T-helper 17 cell (primary cell): Measurements from ENCODE around the gene ESRP2. TPM values are rescaled to one million over a fixed set of nuclear protein-coding genes. Genes with fewer than 3 reads are reported as not detected.

Experiments used
- ATAC-seq: fragments of 150-1000 bp; cut with Tn5 transposase; 2 replicates; pipeline ENCODE4 v1.10.0; 2021; ENCODE audit warnings: mild to moderate bottlenecking, moderate library complexity
- DNase-seq, 3 donors: peaks; one replicate each; pipeline versions ENCODE4 v3.0.0 to v3.0.0-alpha.2; 2020 to 2021
- H3K9me3 ChIP-seq: one replicate; pipeline ENCODE4 v1.7.0; 2013; ENCODE audit warnings: low read length, mild to moderate bottlenecking; ENCODE audit not compliant: control insufficient read depth, poor library complexity, severe bottlenecking
- H3K27ac Mint-ChIP-seq: one replicate; pipeline ENCODE4 v1.8.0; 2022; ENCODE audit warnings: mild to moderate bottlenecking, moderate library complexity, mixed read lengths
- H3K27me3 Mint-ChIP-seq: one replicate; pipeline ENCODE4 v1.8.0; 2022; ENCODE audit warnings: mixed read lengths
- H3K36me3 Mint-ChIP-seq: one replicate; pipeline ENCODE4 v1.8.0; 2022; ENCODE audit warnings: low read depth, mixed read lengths
- H3K4me1 Mint-ChIP-seq: one replicate; pipeline ENCODE4 v1.8.0; 2022; ENCODE audit warnings: mild to moderate bottlenecking, mixed read lengths
- H3K4me3 Mint-ChIP-seq: one replicate; pipeline ENCODE4 v1.8.0; 2022; ENCODE audit warnings: mild to moderate bottlenecking, moderate library complexity, mixed read lengths
- total RNA-seq, 4 donors: library from RNA in 2 of 4; stranded (reverse) in 2 of 4; gene quantifications; one replicate each; pipeline ENCODE4 v1.2.3 and lab custom pipeline; 2022 to 2026

ESRP2 gene
- total RNA-seq, 2 donors from 2014 or later, result 0.10 to 0.16 TPM

GRCh38 chr16:68255712-68256111 is 19.8 kb upstream of the ESRP2 start:
- Mint-ChIP-seq H3K36me3 (peaks cover 2% of the 10 kb centered on the region), H3K4me3 (no peak overlapping the region), H3K4me1 (no peaks in the 10 kb centered on the region), H3K27ac (no peak overlapping the region), H3K27me3 (no peaks in the 10 kb centered on the region)
- ATAC-seq (no peak), DNase-seq (no peak)
- no peaks in the 10 kb centered on the region for H3K9me3 ChIP-seq

DNA sequence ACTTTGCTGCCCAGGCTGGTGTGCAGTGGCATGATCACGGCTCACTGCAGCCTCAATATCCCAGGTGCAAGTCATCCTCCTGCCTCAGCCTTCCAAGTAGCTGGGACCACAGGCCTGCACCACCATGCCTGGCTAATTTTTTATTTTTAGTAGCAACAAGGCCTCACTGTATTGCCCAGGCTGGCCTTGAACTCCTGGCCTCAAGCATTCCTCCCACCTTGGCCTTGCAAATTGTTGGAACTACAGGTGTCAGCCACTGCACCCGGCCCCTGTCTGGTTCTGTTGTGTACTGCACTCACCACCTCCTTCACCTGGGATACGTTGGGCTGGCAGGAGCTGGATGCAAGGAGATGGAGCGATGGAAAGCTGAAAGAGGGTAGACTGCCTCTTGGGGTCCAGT is 17.8 kb upstream of the ESRP2 start:
- Mint-ChIP-seq H3K4me3 (no peak overlapping the region), H3K27me3 (no peaks in the 10 kb centered on the region), H3K4me1 (peaks cover 3% of the 10 kb centered on the region), H3K27ac (no peak overlapping the region), H3K36me3 (peaks cover 3% of the 10 kb centered on the region)
- ATAC-seq, result no peak
- no peak for DNase-seq
- H3K9me3 ChIP-seq, result no peaks in the 10 kb centered on the region

GRCh38 chr16:68252383-68252782 is 16.5 kb upstream of the ESRP2 start:
- Mint-ChIP-seq H3K27me3 (no peaks in the 10 kb centered on the region), H3K36me3 (peaks cover 3% of the 10 kb centered on the region), H3K27ac (no peak overlapping the region), H3K4me3 (no peak overlapping the region), H3K4me1 (peaks cover 3% of the 10 kb centered on the region)
- ATAC-seq, result no peak
- no peak for DNase-seq
- H3K9me3 ChIP-seq, result no peaks in the 10 kb centered on the region

DNA sequence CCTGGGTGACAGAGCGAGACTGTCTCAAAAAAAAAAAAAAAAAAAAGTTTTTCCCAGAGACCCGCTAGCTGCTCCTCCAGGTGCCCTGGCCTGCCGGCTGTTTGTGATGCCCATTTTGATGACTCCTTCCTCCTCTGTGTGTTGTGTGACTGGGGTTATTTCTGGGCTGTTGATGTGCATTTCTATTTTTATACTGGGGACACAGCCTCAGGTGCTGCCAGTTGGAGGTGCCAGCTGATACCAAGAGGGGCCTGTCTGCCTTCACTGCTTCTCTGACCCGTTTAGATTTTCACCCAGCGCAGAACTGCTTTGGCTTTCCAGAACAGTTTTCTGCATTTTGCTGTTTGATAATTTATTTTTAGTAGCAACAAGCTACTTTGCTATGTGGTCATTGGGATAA is 15.9 kb upstream of the ESRP2 start:
- H3K9me3 ChIP-seq, result no peaks in the 10 kb centered on the region
- Mint-ChIP-seq H3K4me3 (no peak overlapping the region), H3K4me1 (peaks cover 5% of the 10 kb centered on the region), H3K27me3 (no peaks in the 10 kb centered on the region), H3K27ac (no peak overlapping the region), H3K36me3 (peaks cover 3% of the 10 kb centered on the region)
- peak; percentile 35 for ATAC-seq
- no peak for DNase-seq

DNA sequence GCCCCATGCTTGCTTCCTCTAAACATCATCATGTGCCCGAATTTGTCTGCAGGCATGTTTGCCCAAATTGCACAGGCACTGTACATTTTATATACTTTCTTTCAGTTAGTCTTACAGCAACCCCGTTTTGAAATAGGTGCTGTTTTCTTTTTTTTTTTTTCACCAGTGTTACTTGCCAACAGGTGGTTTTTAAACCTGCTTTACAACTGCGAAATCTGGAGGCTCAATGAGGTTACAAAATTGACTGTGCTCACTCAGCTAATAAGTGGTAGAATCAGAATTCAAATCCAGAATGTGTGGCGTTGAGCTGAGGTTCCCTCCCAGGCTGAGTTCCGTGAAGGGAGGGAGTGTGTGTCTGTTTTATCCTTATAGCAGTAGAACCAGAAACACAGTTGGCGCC is 15.0 kb upstream of the ESRP2 start:
- H3K27me3 Mint-ChIP-seq, result no peaks in the 10 kb centered on the region
- no peaks in the 10 kb centered on the region for H3K9me3 ChIP-seq
- ATAC-seq (no peak), DNase-seq (no peak)
- no peak overlapping the region for H3K4me3 Mint-ChIP-seq
- peaks cover 3% of the 10 kb centered on the region for H3K36me3 Mint-ChIP-seq
- H3K4me1 Mint-ChIP-seq, result peaks cover 13% of the 10 kb centered on the region
- H3K27ac Mint-ChIP-seq, result no peak overlapping the region

DNA sequence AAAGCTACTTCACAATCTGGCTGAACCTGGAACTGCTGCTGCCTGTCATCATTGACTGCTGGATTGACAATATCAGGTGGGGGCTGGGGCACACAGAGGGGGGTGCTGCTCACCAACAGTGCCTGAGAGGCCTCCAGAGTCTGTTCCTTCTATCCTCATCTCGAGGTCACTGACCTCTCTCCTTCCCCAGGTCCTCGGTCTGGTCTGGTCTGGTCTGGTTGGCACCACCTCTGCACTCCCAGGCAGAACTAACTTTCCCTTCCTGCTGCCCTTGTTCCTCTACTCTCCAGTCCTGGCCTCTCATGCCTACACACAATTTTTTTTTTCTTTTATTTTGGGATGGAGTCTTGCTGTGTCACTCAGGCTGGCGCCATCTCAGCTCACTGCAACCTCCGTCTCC is 13.4 kb upstream of the ESRP2 start:
- no peak for ATAC-seq
- Mint-ChIP-seq H3K4me1 (peaks cover 19% of the 10 kb centered on the region), H3K27me3 (no peaks in the 10 kb centered on the region), H3K27ac (no peak overlapping the region), H3K36me3 (peaks cover 3% of the 10 kb centered on the region), H3K4me3 (no peak overlapping the region)
- H3K9me3 ChIP-seq, result no peaks in the 10 kb centered on the region
- DNase-seq, result no peak

DNA sequence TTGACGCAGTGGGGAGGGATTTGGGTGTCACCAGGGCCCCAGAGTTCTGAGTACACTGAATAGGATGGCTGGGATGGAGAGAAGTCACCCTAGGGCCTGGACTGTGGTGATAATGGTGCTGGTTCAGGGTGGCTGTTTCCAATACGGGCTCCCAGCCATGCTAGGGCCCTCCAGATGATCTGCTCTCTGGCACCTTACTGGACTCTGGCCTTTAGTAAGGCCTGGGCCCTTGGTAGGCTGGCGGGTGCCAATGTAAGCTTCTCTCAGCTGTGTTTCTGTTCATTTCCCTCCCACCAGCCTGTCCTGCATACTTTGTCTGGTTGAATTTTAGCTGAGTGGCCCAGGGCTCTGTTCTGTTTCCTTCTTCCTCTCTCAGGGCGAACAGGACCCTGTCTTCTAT is 12.0 kb upstream of the ESRP2 start:
- Mint-ChIP-seq H3K27ac (peak overlapping the region; percentile 11), H3K27me3 (no peaks in the 10 kb centered on the region), H3K36me3 (peaks cover 3% of the 10 kb centered on the region), H3K4me3 (no peak overlapping the region), H3K4me1 (peaks cover 20% of the 10 kb centered on the region)
- no peak for DNase-seq
- no peak for ATAC-seq
- no peaks in the 10 kb centered on the region for H3K9me3 ChIP-seq

DNA sequence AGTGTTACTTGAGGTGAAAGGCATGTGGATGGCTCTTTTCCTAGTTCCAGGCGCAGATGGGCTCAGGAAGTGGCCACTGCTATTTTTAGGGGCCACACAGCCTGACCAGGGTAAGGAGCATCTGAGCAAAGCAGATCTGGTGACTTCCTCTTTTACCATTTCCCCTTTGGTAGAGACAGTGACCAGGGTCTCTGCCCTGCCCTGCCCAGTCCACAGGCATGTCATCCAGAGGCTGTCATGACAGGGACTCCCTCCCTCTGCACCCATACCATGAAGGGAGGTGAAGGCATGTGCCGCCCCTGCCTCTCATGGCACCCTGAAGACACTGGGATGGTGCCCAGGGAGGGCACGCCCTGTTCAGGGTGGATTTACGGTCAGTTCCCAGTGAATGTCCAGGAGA is 11.5 kb upstream of the ESRP2 start:
- peaks cover 20% of the 10 kb centered on the region for H3K4me1 Mint-ChIP-seq
- H3K36me3 Mint-ChIP-seq, result peaks cover 3% of the 10 kb centered on the region
- no peaks in the 10 kb centered on the region for H3K9me3 ChIP-seq
- H3K4me3 Mint-ChIP-seq, result no peak overlapping the region
- peak overlapping the region; percentile 11 for H3K27ac Mint-ChIP-seq
- no peak for ATAC-seq
- DNase-seq, result no peak
- no peaks in the 10 kb centered on the region for H3K27me3 Mint-ChIP-seq

GRCh38 chr16:68246666-68247065 is 10.7 kb upstream of the ESRP2 start:
- Mint-ChIP-seq H3K27ac (no peak overlapping the region), H3K4me1 (peaks cover 20% of the 10 kb centered on the region), H3K36me3 (peaks cover 3% of the 10 kb centered on the region), H3K4me3 (peak overlapping the region; percentile 98), H3K27me3 (no peaks in the 10 kb centered on the region)
- no peak for ATAC-seq
- DNase-seq, result no peak
- no peaks in the 10 kb centered on the region for H3K9me3 ChIP-seq

- peaks cover 3% of the 10 kb centered on the region for H3K36me3 Mint-ChIP-seq
- H3K27ac Mint-ChIP-seq, result peak overlapping the region; percentile 84
- peak overlapping the region; percentile 98 for H3K4me3 Mint-ChIP-seq
- no peaks in the 10 kb centered on the region for H3K27me3 Mint-ChIP-seq
- H3K4me1 Mint-ChIP-seq, result peaks cover 20% of the 10 kb centered on the region
- DNase-seq (no peak), ATAC-seq (no peak)
- H3K9me3 ChIP-seq, result no peaks in the 10 kb centered on the region
These were observed 10.2 kb upstream of the ESRP2 start for GRCh38 chr16:68246121-68246520.

- Mint-ChIP-seq H3K36me3 (no peaks in the 10 kb centered on the region), H3K27me3 (no peaks in the 10 kb centered on the region), H3K27ac (peak within 1 kb of the TSS; percentile 84), H3K4me1 (peaks cover 20% of the 10 kb centered on the region), H3K4me3 (peak within 1 kb of the TSS; percentile 98)
- DNase-seq (peak; percentile 92 to 97 (median 94)), ATAC-seq (peak; percentile 99)
- H3K9me3 ChIP-seq, result no peaks in the 10 kb centered on the region
These were observed 9.3 kb upstream of the ESRP2 start, which contains the start of gene PLA2G15 for GRCh38 chr16:68244903-68245853. Gene PLA2G15 (plus strand): TSS chr16:68245373. CDS start chr16:68245427, 54 bp downstream.

DNA sequence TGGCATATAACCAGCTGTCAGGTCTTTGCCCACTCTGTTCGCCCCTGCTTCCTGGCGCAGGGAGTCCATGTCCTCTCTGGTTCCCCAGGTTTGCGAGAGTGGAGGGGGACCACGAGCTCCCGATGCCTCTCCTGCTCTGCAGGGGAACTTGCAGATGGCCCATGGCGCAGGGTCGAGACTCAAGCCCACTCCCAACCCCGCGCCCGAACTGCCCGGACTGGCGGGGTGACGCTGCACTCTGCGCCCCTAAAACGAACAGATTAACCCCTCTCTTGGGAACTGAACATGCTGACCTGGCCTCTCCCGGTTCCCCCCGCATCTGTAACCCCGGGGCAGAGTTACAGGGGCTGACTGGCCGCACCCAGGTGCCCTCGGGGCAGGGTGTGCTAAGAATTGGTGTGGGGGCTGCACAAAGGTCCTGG is 8.6 kb upstream of the ESRP2 start:
- DNase-seq (no peak), ATAC-seq (no peak)
- Mint-ChIP-seq H3K4me3 (peak overlapping the region; percentile 98), H3K27ac (peak overlapping the region; percentile 84), H3K27me3 (no peaks in the 10 kb centered on the region), H3K36me3 (no peaks in the 10 kb centered on the region), H3K4me1 (peaks cover 22% of the 10 kb centered on the region)
- no peaks in the 10 kb centered on the region for H3K9me3 ChIP-seq

- no peaks in the 10 kb centered on the region for H3K36me3 Mint-ChIP-seq
- no peak for DNase-seq
- H3K27ac Mint-ChIP-seq, result no peak overlapping the region
- ATAC-seq, result no peak
- no peaks in the 10 kb centered on the region for H3K27me3 Mint-ChIP-seq
- peak overlapping the region; percentile 98 for H3K4me3 Mint-ChIP-seq
- H3K4me1 Mint-ChIP-seq, result peaks cover 22% of the 10 kb centered on the region
- no peaks in the 10 kb centered on the region for H3K9me3 ChIP-seq
These were observed 7.3 kb upstream of the ESRP2 start for GRCh38 chr16:68242926-68243858.
